Parathyroid adenoma (tissue), 2 donors: ENCODE results near the gene DSG2.
A peak's percentile ranks its signal among the peaks of the same experiment; 100 is the strongest.

ENCODE experiments used
- H2AFZ ChIP-seq: fragments of 300-600 bp; sonication (generic); one replicate; pipeline ENCODE4 v1.7.0; 2017; ENCODE audit warnings: antibody characterized with exemption, mild to moderate bottlenecking
- H3K27ac ChIP-seq: fragments of 300-600 bp; sonication (generic); one replicate; pipeline ENCODE4 v1.7.0; 2017
- H3K27me3 ChIP-seq: fragments of 300-600 bp; sonication (generic); one replicate; pipeline ENCODE4 v1.7.0; 2017; ENCODE audit warnings: low read length; ENCODE audit not compliant: control insufficient read depth, insufficient read depth
- H3K36me3 ChIP-seq: fragments of 300-600 bp; sonication (generic); one replicate; pipeline ENCODE4 v1.7.0; 2017; ENCODE audit warnings: low read length; ENCODE audit not compliant: control insufficient read depth, insufficient read depth
- H3K4me1 ChIP-seq: fragments of 300-600 bp; sonication (generic); one replicate; pipeline ENCODE4 v1.7.0; 2017; ENCODE audit warnings: control low read depth
- H3K4me2 ChIP-seq: fragments of 300-600 bp; sonication (generic); one replicate; pipeline ENCODE4 v1.7.0; 2017; ENCODE audit warnings: low read length
- H3K4me3 ChIP-seq: fragments of 300-600 bp; sonication (generic); one replicate; pipeline ENCODE4 v1.7.0; 2017; ENCODE audit warnings: low read depth, low read length
- H3K79me2 ChIP-seq: fragments of 300-600 bp; sonication (generic); one replicate; pipeline ENCODE4 v1.7.0; 2017; ENCODE audit warnings: control low read depth
- H3K9ac ChIP-seq: fragments of 300-600 bp; sonication (generic); one replicate; pipeline ENCODE4 v1.7.0; 2017; ENCODE audit warnings: mild to moderate bottlenecking
- H3K9me3 ChIP-seq: fragments of 300-600 bp; sonication (generic); one replicate; pipeline ENCODE4 v1.7.0; 2017; ENCODE audit warnings: low read length; ENCODE audit not compliant: control insufficient read depth
- CTCF ChIP-seq: fragments of 300-600 bp; sonication (generic); IDR thresholded peaks from one replicate; pipeline ENCODE4 v1.7.0; 2017; ENCODE audit warnings: antibody characterized with exemption, mild to moderate bottlenecking
- donor health status: primary hyperparathyroidism.

The DSG2 gene

GRCh38 chr18:31555971-31556747 is 58.2 kb downstream of the DSG2 start:
- no peaks in the 10 kb centered on the region for H3K27me3 ChIP-seq
- peak overlapping the region; percentile 69 for H2AFZ ChIP-seq
- H3K4me1 ChIP-seq, result no peaks in the 10 kb centered on the region
- peak; percentile 92 for TF ChIP-seq CTCF
- H3K9ac ChIP-seq, result no peak overlapping the region
- H3K79me2 ChIP-seq, result no peaks in the 10 kb centered on the region
- H3K36me3 ChIP-seq, result no peaks in the 10 kb centered on the region
- H3K27ac ChIP-seq, result no peak overlapping the region
- no peak overlapping the region for H3K4me3 ChIP-seq
- no peak overlapping the region for H3K4me2 ChIP-seq
- H3K9me3 ChIP-seq, result no peaks in the 10 kb centered on the region

- Histone ChIP-seq H3K9me3 (no peaks in the 10 kb centered on the region), H2AFZ (no peak overlapping the region), H3K27me3 (no peaks in the 10 kb centered on the region), H3K27ac (no peak overlapping the region), H3K36me3 (no peaks in the 10 kb centered on the region), H3K9ac (no peak overlapping the region), H3K4me2 (no peak overlapping the region), H3K4me3 (no peak overlapping the region), H3K79me2 (no peaks in the 10 kb centered on the region), H3K4me1 (peaks cover 4% of the 10 kb centered on the region)
- no peak for TF ChIP-seq CTCF
Observed at GRCh38 chr18:31557446-31557845, 59.5 kb downstream of the DSG2 start.

- no peak for TF ChIP-seq CTCF
- Histone ChIP-seq H3K4me2 (no peak overlapping the region), H3K27me3 (no peaks in the 10 kb centered on the region), H3K9ac (no peak overlapping the region), H3K36me3 (no peaks in the 10 kb centered on the region), H3K9me3 (no peaks in the 10 kb centered on the region), H2AFZ (no peak overlapping the region), H3K27ac (no peak overlapping the region), H3K4me1 (peaks cover 16% of the 10 kb centered on the region), H3K79me2 (no peaks in the 10 kb centered on the region), H3K4me3 (no peak overlapping the region)
Observed at GRCh38 chr18:31558567-31558966, 60.6 kb downstream of the DSG2 start.

- H3K27ac ChIP-seq, result peak overlapping the region; percentile 56
- TF ChIP-seq CTCF, result no peak
- H3K4me2 ChIP-seq, result peak overlapping the region; percentile 70
- H3K79me2 ChIP-seq, result no peaks in the 10 kb centered on the region
- H3K36me3 ChIP-seq, result no peaks in the 10 kb centered on the region
- H3K4me3 ChIP-seq, result peak overlapping the region; percentile 40
- no peak overlapping the region for H3K9ac ChIP-seq
- no peaks in the 10 kb centered on the region for H3K27me3 ChIP-seq
- H3K4me1 ChIP-seq, result peaks cover 36% of the 10 kb centered on the region
- H2AFZ ChIP-seq, result peak overlapping the region; percentile 65
- no peaks in the 10 kb centered on the region for H3K9me3 ChIP-seq
Observed at GRCh38 chr18:31562726-31563125, 64.7 kb downstream of the DSG2 start.

GRCh38 chr18:31563778-31564177 is 65.8 kb downstream of the DSG2 start:
- Histone ChIP-seq H3K27ac (no peak overlapping the region), H2AFZ (peak overlapping the region; percentile 65), H3K4me2 (no peak overlapping the region), H3K27me3 (no peaks in the 10 kb centered on the region), H3K4me3 (no peak overlapping the region), H3K79me2 (no peaks in the 10 kb centered on the region), H3K9me3 (no peaks in the 10 kb centered on the region), H3K9ac (no peak overlapping the region), H3K4me1 (peaks cover 41% of the 10 kb centered on the region), H3K36me3 (no peaks in the 10 kb centered on the region)
- TF ChIP-seq CTCF, result no peak
